Cardiac fibroblast (primary cell): Measurements from ENCODE around the gene CTNNBIP1.
A peak's percentile ranks its signal among the peaks of the same experiment; 100 is the strongest.

Experiments used
- DNase-seq, 2 donors: peaks; one replicate each; pipeline versions ENCODE4 v3.0.0 to v3.0.0-alpha.2; 2010; ENCODE audit warnings: low read depth in 2 of 2
- H3K4me3 ChIP-seq, 2 donors: replicated peaks in 1 of 2; 1 replicate in 1 of 2; 2 replicates in 1 of 2; pipeline ENCODE4 v1.5.1; 2011; ENCODE audit warnings: low read depth in 2 of 2, low read length in 2 of 2, mild to moderate bottlenecking in 2 of 2, moderate library complexity in 1 of 2
- CTCF ChIP-seq: IDR thresholded peaks from one replicate; pipeline ENCODE4 v1.5.1; 2011; ENCODE audit warnings: low read depth, mild to moderate bottlenecking, low read length, inconsistent platforms

Gene CTNNBIP1

DNA sequence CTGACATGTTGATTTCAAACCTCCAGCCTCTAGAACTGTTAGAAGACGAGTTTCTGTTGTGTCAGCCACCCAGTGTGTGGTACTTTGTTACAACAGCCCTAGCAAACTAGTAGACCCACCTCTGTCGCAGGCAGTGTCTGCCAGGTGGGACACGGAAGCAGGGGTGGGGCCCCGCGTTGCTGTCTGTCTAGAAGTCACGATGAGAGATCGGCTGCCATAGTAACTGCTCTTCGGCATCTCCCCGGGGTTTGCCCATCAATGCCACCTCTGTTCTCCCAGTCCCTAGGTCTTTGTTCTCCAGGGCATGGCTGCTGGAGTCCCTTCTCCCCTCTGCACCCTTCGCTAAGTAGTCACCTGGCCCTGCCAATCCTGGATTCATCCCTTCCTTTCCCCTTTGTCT lies 71.1 kb downstream of the CTNNBIP1 start:
- no peak for DNase-seq
- no peak for TF ChIP-seq CTCF
- H3K4me3 ChIP-seq: no peak overlapping the region

GRCh38 chr1:9836632-9836960 lies 73.5 kb downstream of the CTNNBIP1 start:
- no peak overlapping the region for H3K4me3 ChIP-seq
- TF ChIP-seq CTCF: no peak
- DNase-seq: no peak

DNA sequence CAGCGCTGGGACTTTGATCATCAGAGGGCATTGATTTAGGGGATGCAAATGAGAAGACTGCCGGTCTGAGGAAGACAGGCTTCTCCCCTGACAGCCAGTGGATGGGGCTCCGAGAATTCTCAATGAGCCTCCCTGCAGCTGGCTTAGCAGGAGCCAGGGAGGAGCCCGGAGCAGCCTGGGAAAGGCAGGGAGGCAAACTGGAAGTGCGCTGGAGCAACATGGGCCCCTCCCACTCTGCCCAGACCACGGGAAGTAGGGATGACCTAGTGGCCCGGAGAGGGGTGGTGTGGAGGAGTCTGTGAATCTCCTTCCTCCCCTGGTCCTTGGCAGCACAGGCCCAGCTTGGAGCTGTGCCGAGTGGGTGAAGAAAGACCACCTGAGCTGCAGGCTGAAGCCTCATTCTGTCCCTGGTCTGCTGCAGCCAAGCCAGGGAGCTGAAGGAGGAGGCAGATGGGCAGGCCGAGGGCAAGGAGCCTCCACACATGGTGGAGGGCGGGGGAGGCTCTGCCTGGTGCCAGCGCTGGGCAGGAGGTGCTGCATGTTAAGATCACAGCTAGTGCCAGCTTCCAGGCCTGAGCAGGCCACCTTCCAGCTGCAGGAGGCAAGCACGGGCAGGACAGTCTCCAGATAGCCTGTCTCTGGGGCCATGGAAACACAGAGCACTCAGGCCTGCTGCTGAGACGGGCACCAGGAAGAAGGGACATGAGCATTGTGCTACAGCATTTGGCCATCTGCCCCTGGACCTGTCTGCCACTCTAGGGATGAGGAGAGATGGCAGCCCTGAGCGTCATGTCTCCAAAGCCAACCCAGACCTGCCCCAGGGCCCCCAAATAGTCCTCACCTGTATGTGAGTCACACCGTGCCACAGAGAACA lies 74.1 kb downstream of the CTNNBIP1 start:
- no peak overlapping the region for H3K4me3 ChIP-seq
- TF ChIP-seq CTCF: no peak
- peak; percentile 9 to 60 for DNase-seq

- no peak for TF ChIP-seq CTCF
- DNase-seq: no peak
- no peak overlapping the region for H3K4me3 ChIP-seq
Measured at GRCh38 chr1:9835404-9835757, 74.7 kb downstream of the CTNNBIP1 start.

GRCh38 chr1:9833632-9834031 lies 76.4 kb downstream of the CTNNBIP1 start:
- TF ChIP-seq CTCF: no peak
- DNase-seq: no peak
- H3K4me3 ChIP-seq: no peak overlapping the region

- no peak overlapping the region for H3K4me3 ChIP-seq
- TF ChIP-seq CTCF: peak; percentile 26
- DNase-seq: peak in 1 of 2 donors; percentile 55
Measured at GRCh38 chr1:9827558-9828185, 82.4 kb downstream of the CTNNBIP1 start.
